ENCODE data around the gene SPPL2A. TPM values are rescaled to one million over a fixed set of nuclear protein-coding genes. Genes with fewer than 3 reads are reported as not detected.
A peak's percentile ranks its signal among the peaks of the same experiment; 100 is the strongest.

The SPPL2A gene
- total and polyA plus RNA-seq, 9 of the 15 experiments (the other 6 are each of a cell fraction or from before 2014, with no cell fraction given) = 9.8 to 66.1 (median 38.0) TPM

DNA sequence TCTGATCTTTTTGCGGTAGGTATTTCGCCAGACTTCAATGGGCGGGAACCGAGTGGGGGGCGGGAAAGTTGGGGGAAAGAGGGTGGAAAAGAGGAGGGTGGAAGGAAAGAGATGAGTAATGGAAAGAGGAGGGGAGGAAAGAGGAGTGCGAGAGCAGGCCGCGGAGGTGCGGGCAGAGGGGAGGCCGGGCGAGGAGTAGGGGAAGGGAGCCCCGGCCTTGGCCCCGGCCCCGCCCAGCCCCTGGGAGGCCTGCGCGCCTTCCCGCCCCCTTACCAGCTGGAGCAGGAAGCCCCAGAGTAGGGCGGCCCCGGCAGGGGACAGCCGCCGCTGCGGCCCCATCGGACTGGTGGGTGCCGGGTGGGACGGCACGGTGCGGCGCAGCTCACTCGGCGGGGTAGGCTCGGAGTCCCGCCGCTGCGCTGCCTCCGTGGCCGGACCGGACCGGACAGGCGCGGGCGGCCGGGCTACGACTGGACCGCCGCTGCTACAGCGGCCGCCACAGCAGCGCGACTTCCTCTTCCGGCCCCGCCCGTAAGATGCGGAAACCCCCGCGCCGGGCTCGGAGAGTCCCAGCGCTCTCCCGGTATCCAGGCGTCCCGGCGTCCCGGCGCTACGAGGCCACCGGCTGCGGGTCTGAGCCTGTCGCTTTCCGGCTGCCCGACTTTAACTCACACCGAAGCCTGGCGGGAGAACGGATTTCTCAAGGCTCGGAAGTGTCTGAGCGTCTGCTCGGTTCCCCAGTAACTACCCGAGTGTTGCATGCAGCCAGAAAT, at the start of gene SPPL2A (continued):
- TF ChIP-seq ETV5 (CRISPR knock-in tag; IDR thresholded peaks at IDR 0.05; ENCODE audit: low read depth) (no peak; the same call in none of the 2 replicates), CEBPB (tag; IDR thresholded peaks at IDR 0.05) (no peak), HDAC8 (tag; IDR thresholded peaks at IDR 0.05) (peak; percentile 11; the same call in 1 of the 2 replicates), ZNF76 (CRISPR knock-in tag; IDR thresholded peaks at IDR 0.05; ENCODE audit: borderline replicate concordance) (no peak), ZBTB17 (CRISPR knock-in tag; IDR thresholded peaks at IDR 0.05) (no peak), CHCHD3 (CRISPR knock-in tag; IDR thresholded peaks at IDR 0.05) (no peak), PYGO2 (tag; IDR thresholded peaks at IDR 0.05) (no peak), RCOR1 (IDR thresholded peaks at IDR 0.05; ENCODE audit: borderline replicate concordance in 1 of 2, low read depth in 2 of 2, low read length in 2 of 2) (0 out of 4 replicates have a peak, but pooled peaks of 1 of the 2 experiments have one; percentile 11), BRD4 (IDR thresholded peaks at IDR 0.05) (no peak; the same call in 1 of the 2 replicates), ZNF143 (CRISPR knock-in tag; IDR thresholded peaks at IDR 0.05) (no peak; the same call in 1 of the 2 replicates), SRSF7 (optimal IDR thresholded peaks at IDR 0.05; ENCODE audit: low read depth, low read length) (no peak), NCOA1 (IDR thresholded peaks at IDR 0.05; ENCODE audit: low read depth) (peak; percentile 66), PML (IDR thresholded peaks at IDR 0.05; ENCODE audit: low read length) (peak; percentile 78), ZFP30 (CRISPR knock-in tag; IDR thresholded peaks at IDR 0.05; ENCODE audit: borderline replicate concordance) (no peak), KDM1A (IDR thresholded peaks at IDR 0.05) (no peak)
- TF ChIP-seq, protein P1, sequence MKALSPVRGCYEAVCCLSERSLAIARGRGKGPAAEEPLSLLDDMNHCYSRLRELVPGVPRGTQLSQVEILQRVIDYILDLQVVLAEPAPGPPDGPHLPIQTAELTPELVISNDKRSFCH (CRISPR knock-in tag; IDR thresholded peaks at IDR 0.05) = no peak
- TF ChIP-seq, protein P1 (tag; IDR thresholded peaks at IDR 0.05) = peak; percentile 48; the same call in 1 of the 2 replicates
- TF ChIP-seq, protein P2, sequence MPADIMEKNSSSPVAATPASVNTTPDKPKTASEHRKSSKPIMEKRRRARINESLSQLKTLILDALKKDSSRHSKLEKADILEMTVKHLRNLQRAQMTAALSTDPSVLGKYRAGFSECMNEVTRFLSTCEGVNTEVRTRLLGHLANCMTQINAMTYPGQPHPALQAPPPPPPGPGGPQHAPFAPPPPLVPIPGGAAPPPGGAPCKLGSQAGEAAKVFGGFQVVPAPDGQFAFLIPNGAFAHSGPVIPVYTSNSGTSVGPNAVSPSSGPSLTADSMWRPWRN (IDR thresholded peaks at IDR 0.05; ENCODE audit: low read depth) = no peak
- TF ChIP-seq, protein P3, sequence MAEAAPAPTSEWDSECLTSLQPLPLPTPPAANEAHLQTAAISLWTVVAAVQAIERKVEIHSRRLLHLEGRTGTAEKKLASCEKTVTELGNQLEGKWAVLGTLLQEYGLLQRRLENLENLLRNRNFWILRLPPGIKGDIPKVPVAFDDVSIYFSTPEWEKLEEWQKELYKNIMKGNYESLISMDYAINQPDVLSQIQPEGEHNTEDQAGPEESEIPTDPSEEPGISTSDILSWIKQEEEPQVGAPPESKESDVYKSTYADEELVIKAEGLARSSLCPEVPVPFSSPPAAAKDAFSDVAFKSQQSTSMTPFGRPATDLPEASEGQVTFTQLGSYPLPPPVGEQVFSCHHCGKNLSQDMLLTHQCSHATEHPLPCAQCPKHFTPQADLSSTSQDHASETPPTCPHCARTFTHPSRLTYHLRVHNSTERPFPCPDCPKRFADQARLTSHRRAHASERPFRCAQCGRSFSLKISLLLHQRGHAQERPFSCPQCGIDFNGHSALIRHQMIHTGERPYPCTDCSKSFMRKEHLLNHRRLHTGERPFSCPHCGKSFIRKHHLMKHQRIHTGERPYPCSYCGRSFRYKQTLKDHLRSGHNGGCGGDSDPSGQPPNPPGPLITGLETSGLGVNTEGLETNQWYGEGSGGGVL (CRISPR knock-in tag; IDR thresholded peaks at IDR 0.05) = no peak
- TF ChIP-seq, protein P4, sequence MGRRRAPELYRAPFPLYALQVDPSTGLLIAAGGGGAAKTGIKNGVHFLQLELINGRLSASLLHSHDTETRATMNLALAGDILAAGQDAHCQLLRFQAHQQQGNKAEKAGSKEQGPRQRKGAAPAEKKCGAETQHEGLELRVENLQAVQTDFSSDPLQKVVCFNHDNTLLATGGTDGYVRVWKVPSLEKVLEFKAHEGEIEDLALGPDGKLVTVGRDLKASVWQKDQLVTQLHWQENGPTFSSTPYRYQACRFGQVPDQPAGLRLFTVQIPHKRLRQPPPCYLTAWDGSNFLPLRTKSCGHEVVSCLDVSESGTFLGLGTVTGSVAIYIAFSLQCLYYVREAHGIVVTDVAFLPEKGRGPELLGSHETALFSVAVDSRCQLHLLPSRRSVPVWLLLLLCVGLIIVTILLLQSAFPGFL (CRISPR knock-in tag; IDR thresholded peaks at IDR 0.05) = no peak
- TF ChIP-seq, protein P5, sequence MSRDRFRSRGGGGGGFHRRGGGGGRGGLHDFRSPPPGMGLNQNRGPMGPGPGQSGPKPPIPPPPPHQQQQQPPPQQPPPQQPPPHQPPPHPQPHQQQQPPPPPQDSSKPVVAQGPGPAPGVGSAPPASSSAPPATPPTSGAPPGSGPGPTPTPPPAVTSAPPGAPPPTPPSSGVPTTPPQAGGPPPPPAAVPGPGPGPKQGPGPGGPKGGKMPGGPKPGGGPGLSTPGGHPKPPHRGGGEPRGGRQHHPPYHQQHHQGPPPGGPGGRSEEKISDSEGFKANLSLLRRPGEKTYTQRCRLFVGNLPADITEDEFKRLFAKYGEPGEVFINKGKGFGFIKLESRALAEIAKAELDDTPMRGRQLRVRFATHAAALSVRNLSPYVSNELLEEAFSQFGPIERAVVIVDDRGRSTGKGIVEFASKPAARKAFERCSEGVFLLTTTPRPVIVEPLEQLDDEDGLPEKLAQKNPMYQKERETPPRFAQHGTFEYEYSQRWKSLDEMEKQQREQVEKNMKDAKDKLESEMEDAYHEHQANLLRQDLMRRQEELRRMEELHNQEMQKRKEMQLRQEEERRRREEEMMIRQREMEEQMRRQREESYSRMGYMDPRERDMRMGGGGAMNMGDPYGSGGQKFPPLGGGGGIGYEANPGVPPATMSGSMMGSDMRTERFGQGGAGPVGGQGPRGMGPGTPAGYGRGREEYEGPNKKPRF (IDR thresholded peaks at IDR 0.05; ENCODE audit: low read depth, low read length) = no peak
- TF ChIP-seq, protein P6, sequence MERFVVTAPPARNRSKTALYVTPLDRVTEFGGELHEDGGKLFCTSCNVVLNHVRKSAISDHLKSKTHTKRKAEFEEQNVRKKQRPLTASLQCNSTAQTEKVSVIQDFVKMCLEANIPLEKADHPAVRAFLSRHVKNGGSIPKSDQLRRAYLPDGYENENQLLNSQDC (CRISPR knock-in tag; IDR thresholded peaks at IDR 0.05) = no peak
